HG02884 (cell line): Measurements from ENCODE around the gene DPEP2NB.

Experiments
- ATAC-seq: cut with Tn5 transposase; IDR thresholded peaks from one replicate; pipeline ENCODE4 v1.9.1; 2021; ENCODE audit warnings: mild to moderate bottlenecking, moderate library complexity; ENCODE audit not compliant: unreplicated experiment

DPEP2NB gene

DNA sequence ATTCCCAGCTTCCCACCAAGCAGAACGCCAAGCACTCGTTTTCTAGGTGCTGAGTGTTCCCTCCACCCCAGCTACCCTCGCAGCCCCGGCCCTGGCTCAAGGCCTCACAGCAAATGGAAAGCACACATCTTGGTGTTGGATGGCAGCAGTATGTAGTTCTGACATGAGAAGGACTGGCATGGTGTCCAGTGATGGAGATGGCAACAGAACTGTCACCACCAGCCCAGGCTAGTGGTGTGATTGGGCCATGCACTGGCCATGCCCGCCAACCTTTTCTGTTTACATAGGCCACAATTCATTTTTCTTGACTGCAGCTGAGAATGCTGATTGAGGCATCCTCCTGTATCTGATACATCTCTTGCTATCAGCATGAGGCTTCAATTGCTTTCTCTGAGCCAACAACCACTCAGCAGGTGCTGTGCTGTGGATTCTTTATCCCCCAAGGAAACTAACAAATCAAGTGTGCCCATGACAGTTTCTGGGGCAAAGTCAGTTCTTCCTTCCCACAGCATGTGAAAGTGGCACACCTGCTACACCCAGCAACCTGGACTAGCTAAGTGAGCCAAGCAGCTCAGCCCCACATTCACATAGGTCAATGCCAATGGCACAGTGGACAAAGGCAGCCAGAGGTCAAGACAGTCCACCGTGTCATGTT lies 51.1 kb downstream of the DPEP2NB start:
- no peak for ATAC-seq

DNA sequence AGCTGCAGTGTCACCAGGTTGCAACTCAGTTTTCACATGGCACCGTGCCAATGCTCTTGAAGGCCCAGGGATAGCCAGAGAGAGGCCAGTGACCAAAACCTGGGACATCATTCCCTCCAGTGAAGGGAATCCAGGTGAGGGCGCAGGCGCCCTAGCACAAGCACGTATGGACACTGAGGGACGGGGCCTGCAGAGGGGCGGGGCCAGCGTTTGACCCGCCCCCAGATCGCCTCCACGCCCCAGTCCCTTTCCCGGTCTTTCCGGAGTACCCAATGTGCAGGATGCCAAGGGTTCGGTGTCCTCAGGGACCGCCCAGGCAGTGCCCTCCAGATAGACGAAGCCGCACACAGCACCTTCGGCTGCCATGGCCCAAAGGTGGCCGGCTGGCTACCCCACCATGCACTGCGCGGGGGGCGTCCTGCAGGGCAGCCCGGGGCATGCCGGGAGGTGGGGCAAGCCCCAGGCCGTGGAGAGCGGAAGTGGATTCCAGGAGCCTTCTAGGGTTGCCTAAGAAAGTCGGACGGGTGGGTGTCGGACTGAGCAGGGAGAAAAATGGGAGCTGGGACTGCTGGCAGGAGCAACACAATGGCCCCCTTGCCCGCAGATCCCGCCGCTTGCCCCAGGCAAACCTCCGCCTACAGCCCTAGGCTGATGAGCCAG lies 51.9 kb downstream of the DPEP2NB start:
- no peak for ATAC-seq
